Activated CD8-positive, alpha-beta memory T cell treated with anti-CD3 and anti-CD28 coated beads, Interleukin-2, amount 50 U/mL, for 24 hours (primary cell): ENCODE data around the gene CTAGE1.
"Not testable (repeated sequence)": the region's sequence is repeated elsewhere in the genome, so short reads cannot be mapped to it uniquely, and the experiment has no call there.

ENCODE experiments used
- DNase-seq: peaks from one replicate; pipeline ENCODE4 v3.0.0-alpha.2; 2020; ENCODE audit errors: extremely low read depth

The CTAGE1 gene

DNA sequence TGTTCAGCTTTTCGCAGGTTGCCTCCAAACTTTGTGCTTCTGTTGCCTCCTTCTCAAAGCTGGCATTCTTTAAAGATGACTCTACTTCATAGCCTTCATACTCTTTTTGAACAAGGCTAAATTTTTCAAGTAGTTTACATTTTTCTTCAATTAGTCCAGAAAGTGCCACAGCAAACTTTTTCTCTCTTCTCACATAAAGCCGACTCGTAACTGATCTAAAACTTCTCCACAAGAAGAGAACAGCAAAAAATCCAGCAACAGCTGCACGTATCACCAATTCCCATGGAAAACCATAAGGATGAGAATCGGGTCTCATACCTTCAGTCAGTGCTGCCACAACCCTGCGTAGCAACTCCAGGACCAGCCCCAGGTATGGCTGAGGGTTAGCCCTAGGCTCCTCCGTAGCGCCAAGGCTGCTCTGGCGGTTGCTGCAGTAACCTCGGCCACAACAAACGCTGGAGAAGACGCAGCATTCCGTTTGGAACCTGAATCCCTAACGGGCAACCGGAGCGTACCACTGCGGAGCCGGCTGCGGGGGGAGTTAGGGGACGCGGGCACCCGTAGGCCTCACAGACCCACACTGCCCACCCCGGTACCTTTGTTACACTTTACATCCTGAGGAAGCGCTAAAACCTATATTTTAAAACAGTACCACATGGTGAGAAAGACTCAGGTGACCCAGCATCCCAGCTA, at the start of gene CTAGE1:
Gene CTAGE1, minus strand, starts transcription at position 420 of the 693 bp plus-strand sequence. Its CDS starts 104 bp downstream, at position 316.
- DNase-seq: no peak

GRCh38 chr18:22466608-22467395, 49.1 kb upstream of the CTAGE1 start:
- DNase-seq: no peak

DNA sequence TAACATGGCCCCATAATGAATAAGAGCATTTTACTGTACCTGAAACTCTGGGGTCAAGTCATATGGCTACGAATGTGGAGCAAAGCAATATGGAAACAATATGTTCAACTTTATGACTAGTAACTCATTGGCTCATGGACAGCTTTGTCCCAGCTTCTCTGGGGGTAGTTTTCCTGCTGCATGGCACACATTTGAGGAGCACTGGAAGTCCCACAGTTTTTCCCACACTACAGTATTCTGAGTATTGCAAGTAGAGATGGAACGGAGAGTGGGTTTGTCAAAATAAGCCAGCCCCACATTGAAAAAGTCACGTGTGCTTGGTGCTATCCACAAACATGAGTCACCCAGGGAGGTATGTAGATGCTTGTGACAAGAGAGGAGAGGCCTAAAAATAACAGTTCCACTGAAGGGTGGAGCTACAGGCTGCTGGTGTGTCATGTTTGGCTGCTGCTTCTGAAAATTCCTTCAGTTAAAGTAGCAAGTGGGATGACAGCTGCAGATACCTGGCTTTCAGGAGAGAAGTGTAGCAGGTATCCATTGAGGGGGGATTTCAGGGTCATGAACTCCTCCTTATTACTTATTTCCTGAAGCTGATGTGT, 48.2 kb upstream of the CTAGE1 start:
- no peak for DNase-seq

- no peak for DNase-seq
Observed at GRCh38 chr18:22463076-22463475, 45.4 kb upstream of the CTAGE1 start.

DNA sequence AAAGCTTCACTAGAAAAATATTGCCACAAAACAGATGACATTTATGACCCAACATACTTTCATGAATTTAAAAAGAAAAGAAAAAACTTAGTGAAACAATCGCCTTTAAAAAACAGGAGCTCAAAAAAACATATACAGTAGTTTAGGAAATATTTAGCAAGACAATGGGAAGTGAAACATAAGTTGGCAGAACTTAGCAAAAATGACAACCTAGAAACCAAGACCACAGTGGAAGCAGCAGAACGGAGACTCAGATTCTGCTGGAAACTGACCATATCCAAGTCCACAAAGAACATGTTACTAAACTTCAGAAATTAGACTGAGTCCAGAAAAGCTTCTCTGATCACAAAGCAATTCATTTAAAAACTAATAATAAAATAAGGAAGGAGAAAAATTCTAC, 41.8 kb upstream of the CTAGE1 start:
- DNase-seq: no peak

- DNase-seq: no peak
Observed at GRCh38 chr18:22457524-22457923, 39.8 kb upstream of the CTAGE1 start.

GRCh38 chr18:22456547-22456946, 38.8 kb upstream of the CTAGE1 start:
- DNase-seq: no peak

- no peak for DNase-seq
Observed at GRCh38 chr18:22456116-22456480, 38.4 kb upstream of the CTAGE1 start.

GRCh38 chr18:22455425-22456115, 37.9 kb upstream of the CTAGE1 start:
- DNase-seq: no peak

DNA sequence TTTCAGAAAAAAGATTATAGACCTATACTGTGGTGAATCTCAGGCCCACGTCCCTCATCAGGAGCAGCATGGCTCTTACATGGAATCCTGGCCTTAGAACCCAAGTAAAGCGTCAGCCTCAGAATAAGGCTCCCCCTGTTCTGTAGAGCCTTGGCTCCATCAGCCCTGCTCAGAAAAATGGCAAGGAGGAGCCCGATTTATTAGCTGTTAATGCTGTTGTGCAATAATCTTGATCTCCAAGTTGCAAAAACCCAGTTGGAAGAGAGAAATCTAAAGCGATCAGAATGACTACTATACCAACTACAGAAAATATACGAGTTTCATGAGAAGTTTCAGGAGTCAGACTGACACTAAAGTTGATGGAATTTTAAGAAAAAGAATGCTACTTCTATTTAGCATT, 35.6 kb upstream of the CTAGE1 start:
- DNase-seq: no peak

DNA sequence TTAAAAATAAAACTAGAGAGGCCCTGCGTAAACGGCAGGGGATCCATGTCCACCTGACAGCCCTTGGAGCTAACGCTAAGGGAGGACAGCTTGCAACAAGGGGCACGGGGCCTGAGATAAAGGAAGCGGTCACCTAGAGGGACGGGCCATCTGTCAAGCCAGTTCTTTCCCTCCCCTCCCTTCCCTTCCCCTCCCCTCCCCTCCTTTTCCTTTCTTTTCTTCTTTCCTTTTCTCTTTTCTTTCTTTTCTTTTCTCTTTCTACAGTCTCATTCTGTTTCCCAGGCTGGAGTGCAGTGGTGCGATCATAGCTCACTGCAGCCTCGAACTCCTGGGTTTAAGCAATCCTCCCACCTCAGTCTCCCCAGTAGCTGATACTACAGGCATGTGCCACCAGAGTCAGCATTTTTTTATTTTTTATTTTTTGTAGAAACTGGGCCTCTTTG, 34.5 kb upstream of the CTAGE1 start:
- no peak for DNase-seq

DNA sequence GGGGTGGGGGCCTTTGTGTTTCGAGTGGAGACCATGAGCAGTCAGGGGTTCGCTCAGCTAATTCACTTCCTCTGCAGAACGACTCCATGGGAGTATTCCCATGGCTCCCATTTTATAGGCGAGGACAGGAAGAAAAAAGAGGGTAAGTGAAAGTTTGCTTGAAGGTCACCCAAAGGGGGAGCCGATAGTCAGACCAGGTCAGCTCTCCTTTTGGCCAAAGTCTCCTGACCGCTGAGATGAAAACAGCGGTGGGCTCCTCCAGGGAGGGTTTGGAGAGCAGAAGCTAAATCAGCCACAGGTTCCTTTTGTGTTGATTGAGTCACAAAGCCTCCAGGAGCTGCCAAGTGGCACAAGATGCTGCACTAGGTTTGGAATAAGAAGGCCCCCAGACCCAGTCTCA, 34.1 kb upstream of the CTAGE1 start:
- DNase-seq: no peak

GRCh38 chr18:22450766-22451165, 33.1 kb upstream of the CTAGE1 start:
- not testable (repeated sequence) for DNase-seq

DNA sequence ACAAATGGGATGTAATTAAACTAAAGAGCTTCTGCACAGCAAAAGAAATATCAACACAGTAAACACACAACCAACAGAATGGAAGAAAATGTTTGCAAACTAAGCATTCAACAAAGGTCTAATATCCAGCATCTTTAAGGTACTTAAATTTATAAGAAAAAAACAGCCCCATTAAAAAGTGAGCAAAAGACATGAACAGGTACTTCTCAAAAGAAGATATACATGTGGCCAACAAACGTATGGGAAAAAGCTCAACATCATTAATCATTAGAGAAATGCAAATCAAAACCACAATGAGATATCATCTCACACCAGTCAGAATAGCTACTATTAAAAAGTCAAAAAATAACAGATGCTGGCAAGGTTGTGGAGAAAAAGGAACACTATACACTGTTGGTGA, 32.6 kb upstream of the CTAGE1 start:
- not testable (repeated sequence) for DNase-seq

- DNase-seq: not testable (repeated sequence)
Observed at GRCh38 chr18:22449753-22450152, 32.0 kb upstream of the CTAGE1 start.

GRCh38 chr18:22448238-22448637, 30.5 kb upstream of the CTAGE1 start:
- DNase-seq: no peak

GRCh38 chr18:22447792-22448191, 30.1 kb upstream of the CTAGE1 start:
- no peak for DNase-seq

GRCh38 chr18:22446911-22447310, 29.2 kb upstream of the CTAGE1 start:
- no peak for DNase-seq

GRCh38 chr18:22446325-22446724, 28.6 kb upstream of the CTAGE1 start:
- no peak for DNase-seq

DNA sequence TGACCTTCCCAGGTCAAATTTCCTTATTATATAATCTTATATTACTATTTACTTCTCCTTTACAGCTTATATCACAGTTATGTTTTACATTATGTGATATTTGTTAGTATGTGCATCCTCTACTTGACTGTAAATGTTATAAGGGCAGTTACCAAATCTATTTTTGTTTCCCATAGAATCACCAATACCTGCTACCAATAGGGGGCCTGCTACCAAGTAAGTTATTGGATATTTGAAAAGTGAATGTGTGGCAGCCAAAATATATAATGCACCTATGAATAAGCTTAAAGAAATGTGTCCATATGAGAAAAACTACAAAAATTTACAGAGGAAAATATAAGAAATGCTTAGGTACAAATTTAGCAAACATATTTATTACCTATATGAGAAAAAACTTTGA, 23.9 kb upstream of the CTAGE1 start:
- DNase-seq: no peak

DNA sequence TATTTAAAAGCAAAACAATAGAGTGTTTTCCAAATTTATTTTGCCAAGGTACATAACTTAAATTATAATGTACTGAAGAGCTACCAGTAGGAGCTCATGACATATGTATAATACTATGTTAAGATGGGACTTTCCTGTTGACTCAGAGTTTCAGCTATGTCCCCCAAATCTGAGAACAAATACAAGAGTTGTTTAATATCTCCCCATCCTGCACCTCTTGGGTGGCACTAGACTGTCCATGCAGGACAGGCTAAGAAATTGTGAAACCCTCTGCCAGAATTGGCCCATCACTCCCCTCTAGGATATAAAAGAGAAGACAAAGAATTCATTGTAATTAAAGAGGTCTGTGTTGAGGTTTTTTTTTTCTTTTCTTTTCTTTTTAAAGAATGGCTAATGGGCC, 21.7 kb upstream of the CTAGE1 start:
- DNase-seq: no peak

GRCh38 chr18:22436136-22436535, 18.4 kb upstream of the CTAGE1 start:
- DNase-seq: no peak
